Esophagus muscularis mucosa (tissue), 4 donors: ENCODE measurements around the gene PCBP1. TPM values are rescaled to one million over a fixed set of nuclear protein-coding genes. Genes with fewer than 3 reads are reported as not detected.
"Not testable (repeated sequence)": the region's sequence is repeated elsewhere in the genome, so short reads cannot be mapped to it uniquely, and the experiment has no call there.

ENCODE experiments used
- DNase-seq: peaks from one replicate; pipeline ENCODE4 v3.0.0-alpha.2; 2017; ENCODE audit errors: extremely low spot score
- H3K27ac ChIP-seq, 4 donors: fragments of 200-600 bp; sonication (generic); replicated peaks in 1 of 4; 1 replicate in 3 of 4; 2 replicates in 1 of 4; pipeline ENCODE4 v1.5.1; 2016 to 2019; ENCODE audit warnings: mild to moderate bottlenecking in 1 of 4
- H3K27me3 ChIP-seq, 4 donors: fragments of 200-600 bp; sonication (generic); one replicate each; pipeline versions ENCODE4 v1.5.1 to v1.6.0; 2016 to 2019
- H3K36me3 ChIP-seq, 4 donors: fragments of 200-600 bp; sonication (generic); one replicate each; pipeline ENCODE4 v1.5.1; 2016 to 2019
- H3K4me1 ChIP-seq, 4 donors: fragments of 200-600 bp; sonication (generic); one replicate each; pipeline ENCODE4 v1.5.1; 2016 to 2019
- H3K4me3 ChIP-seq, 4 donors: fragments of 200-600 bp; sonication (generic); 1 replicate in 2 of 4; 2 replicates in 2 of 4; pipeline ENCODE4 v1.5.1; 2016 to 2019; ENCODE audit warnings: mild to moderate bottlenecking in 4 of 4, moderate library complexity in 1 of 4
- H3K9me3 ChIP-seq, 4 donors: fragments of 200-600 bp; sonication (generic); 1 replicate in 3 of 4; 2 replicates in 1 of 4; pipeline ENCODE4 v1.5.1; 2016 to 2019
- CTCF ChIP-seq, 3 experiments: fragments of 200-600 bp in 2 of 3; fragments of 450-650 bp in 1 of 3; sonication (generic) in 2 of 3; IDR thresholded peaks; one replicate each; pipeline ENCODE4 v1.5.1; 2017 to 2019; ENCODE audit warnings: antibody characterized with exemption in 3 of 3, mild to moderate bottlenecking in 2 of 3, moderate library complexity in 1 of 3
- EP300 ChIP-seq: sonication (generic); formaldehyde crosslinking; IDR thresholded peaks from one replicate; pipeline ENCODE4 v1.6.1; 2017; ENCODE audit warnings: antibody characterized with exemption
- POLR2A ChIP-seq: fragments of 450-650 bp; IDR thresholded peaks from one replicate; pipeline ENCODE4 v1.6.1; 2017; ENCODE audit warnings: antibody characterized with exemption, moderate library complexity, mild to moderate bottlenecking, low read depth
- POLR2AphosphoS5 ChIP-seq, 2 donors: sonication (generic); formaldehyde crosslinking; IDR thresholded peaks; one replicate each; pipeline ENCODE4 v1.6.1; 2017; ENCODE audit warnings: antibody characterized with exemption in 2 of 2
- WGBS: methylation state at CpG from one replicate; pipeline ENCODE4 v1.1.5; 2018; 5-methylcytosine and 5-hydroxymethylcytosine counted together
- intact Hi-C: fragments of 100-400 bp; cut with DNase I; formaldehyde crosslinking; loops from one replicate; pipeline ENCODE4 v1.15.1; 2023
- small RNA-seq, 3 donors: library from RNA; depleted of rRNA; stranded (forward); fragments of <200 nt; gene quantifications; one replicate each; pipeline ENCODE3, GENCODE V24; 2016
- total RNA-seq, 4 donors: library from RNA; depleted of rRNA; stranded (reverse); fragments of >200 nt; gene quantifications; one replicate each; pipeline versions ENCODE4 v1.1.0 to v1.2.1, GENCODE V29; 2016

Gene PCBP1
- total RNA-seq, 4 donors from 2014 or later = 156 to 220 (median 189) TPM

- no peaks in the 10 kb centered on the region for H3K9me3 ChIP-seq
- H3K27me3 ChIP-seq = no peaks in the 10 kb centered on the region
- 55% methylated on average over 10 of the region's 10 CpGs for WGBS
- no peak for DNase-seq
- intact Hi-C loops = no loop called here
- H3K4me3 ChIP-seq = no peak overlapping the region
- H3K36me3 ChIP-seq = no peaks in the 10 kb centered on the region
- peak overlapping the region; percentile 84 to 92 (median 86) for H3K27ac ChIP-seq
- H3K4me1 ChIP-seq = peaks cover 45 to 57% (median 51%) of the 10 kb centered on the region in 4 donors
- no peak for TF ChIP-seq CTCF (IDR thresholded peaks at IDR 0.05)
- TF ChIP-seq POLR2AphosphoS5 (IDR thresholded peaks at IDR 0.05) = no peak
- no peak for TF ChIP-seq POLR2A
- TF ChIP-seq EP300 = no peak
These were observed 46.4 kb downstream of the PCBP1 start for GRCh38 chr2:70133491-70134322.

- intact Hi-C loops, H3K36me3 ChIP-seq, H3K4me3 ChIP-seq, DNase-seq, H3K27me3 ChIP-seq, H3K9me3 ChIP-seq: not testable (repeated sequence)
- Histone ChIP-seq H3K27ac (peak overlapping the region; percentile 84 to 92 (median 86)), H3K4me1 (peaks cover 45 to 57% (median 51%) of the 10 kb centered on the region in 4 donors)
- WGBS = 94% methylated on average over 10 of the region's 10 CpGs
These were observed 47.2 kb downstream of the PCBP1 start for GRCh38 chr2:70134323-70134983.

Small RNAs within 50 kb of the gene (small RNA-seq; reads per million reads assigned to genes)
- gene RN7SL470P = 0 reads per million in 3 donors

Other genes starting within 250 kb of the PCBP1 start
- 10 to 100 TPM; 53.8 to 74.9 (median 62.9) TPM for gene SNRNP27, start 193.5 kb upstream of the PCBP1 start, total RNA-seq
- 10 to 100 TPM in 2 of 4 donors, 1 to 10 TPM in 2; 7.7 to 21.2 (median 11.5) TPM for gene MXD1, start 172.4 kb upstream of the PCBP1 start, total RNA-seq
- 1 to 10 TPM; 1.2 to 1.7 (median 1.6) TPM for gene ASPRV1, start 125.8 kb upstream of the PCBP1 start, total RNA-seq
- 10 to 100 TPM; 15.4 to 20.9 (median 17.9) TPM for gene C2orf42, start 103.5 kb downstream of the PCBP1 start, total RNA-seq
- gene TIA1, start 161.2 kb downstream of the PCBP1 start, total RNA-seq = 10 to 100 TPM; 41.1 to 82.2 (median 47.3) TPM
- gene PCYOX1, start 170.7 kb downstream of the PCBP1 start, total RNA-seq = 10 to 100 TPM; 52.2 to 87.4 (median 65.9) TPM
- gene SNRPG, start 206.3 kb downstream of the PCBP1 start, total RNA-seq = 100 to 1,000 TPM in 3 of 4 donors, 10 to 100 TPM in 1; 85.8 to 125 (median 118) TPM
- gene FAM136A, start 214.6 kb downstream of the PCBP1 start, total RNA-seq = 10 to 100 TPM; 19.4 to 29.4 (median 23.7) TPM